Glomerular visceral epithelial cell (primary cell): Measurements from ENCODE around the gene JUP.

ENCODE experiments used
- DNase-seq: peaks from one replicate; pipeline ENCODE4 v3.0.0-alpha.2; 2016; ENCODE audit errors: extremely low spot score

The JUP gene

GRCh38 chr17:41810659-41811548 lies 24.4 kb upstream of the JUP start:
- DNase-seq = no peak

DNA sequence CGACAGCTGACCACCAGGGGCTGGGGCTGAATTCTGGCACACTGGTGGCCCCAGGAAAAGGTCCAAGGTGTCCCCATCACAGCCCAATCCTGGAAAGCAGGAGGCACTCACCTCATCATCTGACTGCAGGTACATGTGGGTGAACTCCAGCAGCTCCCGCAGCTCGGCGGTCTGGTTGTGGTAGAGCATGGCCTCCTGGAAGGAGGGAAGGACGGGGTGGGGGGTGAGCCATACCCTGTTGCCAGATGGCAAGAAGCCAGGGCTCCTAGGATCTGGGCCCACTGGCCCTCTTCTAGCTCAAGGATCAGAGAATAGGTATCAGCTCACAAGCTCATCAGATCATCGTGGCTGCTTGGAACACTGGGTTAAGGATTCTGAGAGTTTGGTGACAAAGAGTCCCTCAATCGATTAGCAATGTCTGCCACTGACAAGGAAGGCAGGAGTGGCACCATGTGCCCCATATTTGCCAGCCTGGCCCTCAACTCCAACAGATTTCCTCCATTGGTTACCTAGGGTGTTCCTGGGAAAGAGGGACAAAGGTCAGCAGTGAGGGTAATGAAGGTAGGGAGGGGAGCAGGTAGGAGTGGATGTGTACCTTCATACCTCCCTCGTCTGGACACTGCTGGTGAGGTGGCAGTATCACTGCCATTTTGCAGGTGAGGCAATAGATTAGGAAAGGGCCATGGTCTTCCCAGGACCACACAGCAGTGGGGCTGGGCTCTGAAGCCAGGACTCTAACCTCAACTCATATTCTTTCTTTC lies 20.4 kb upstream of the JUP start:
- DNase-seq = no peak

DNA sequence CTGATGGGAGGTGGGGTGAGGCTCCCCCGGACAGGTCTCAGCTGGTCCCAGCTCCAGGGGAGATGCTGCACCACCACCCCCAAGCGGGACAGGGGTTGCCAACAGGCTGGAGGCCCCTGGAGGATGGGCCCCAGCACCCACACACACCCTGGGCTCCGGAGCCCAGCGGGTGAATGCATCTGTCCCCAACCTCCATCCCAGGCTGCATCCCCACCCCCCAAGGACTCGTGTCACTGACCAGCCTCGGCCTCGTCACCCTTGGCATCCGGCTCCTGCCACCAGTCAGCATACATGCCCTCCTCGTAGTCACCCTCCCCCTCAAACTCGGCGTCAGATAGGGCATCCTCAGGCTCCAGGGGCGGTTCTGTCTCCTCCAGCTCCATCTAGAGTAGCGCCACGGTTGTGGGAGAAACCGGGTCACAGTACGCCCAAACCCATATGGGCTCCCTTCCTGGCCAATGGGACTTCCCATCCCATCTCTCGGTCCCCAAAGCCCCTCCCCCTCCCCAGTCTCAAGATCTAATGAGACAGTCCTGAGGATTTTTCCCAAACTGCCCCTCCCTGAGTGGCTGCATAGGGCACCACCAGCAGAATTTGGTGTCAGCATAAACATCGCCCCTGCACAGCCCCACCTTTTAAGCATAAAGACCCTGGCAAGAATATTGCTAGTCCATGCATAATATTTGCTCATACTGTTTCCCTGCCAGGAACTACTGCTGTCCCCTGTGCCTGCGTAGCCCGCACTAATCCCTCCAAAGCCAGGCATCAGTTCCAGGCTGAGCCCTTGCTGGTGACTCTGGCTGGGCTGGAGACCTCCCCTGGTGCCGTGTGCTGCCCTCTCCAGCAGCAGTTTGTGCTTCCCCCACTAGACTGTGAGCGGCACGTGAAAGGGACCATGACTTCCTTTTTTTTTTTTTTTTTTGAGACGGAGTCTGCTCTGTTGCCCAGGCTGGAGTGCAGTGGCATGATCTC lies 16.8 kb upstream of the JUP start:
- no peak for DNase-seq

- peak; percentile 96 for DNase-seq
These were observed 15.1 kb upstream of the JUP start for GRCh38 chr17:41801374-41802271.

DNA sequence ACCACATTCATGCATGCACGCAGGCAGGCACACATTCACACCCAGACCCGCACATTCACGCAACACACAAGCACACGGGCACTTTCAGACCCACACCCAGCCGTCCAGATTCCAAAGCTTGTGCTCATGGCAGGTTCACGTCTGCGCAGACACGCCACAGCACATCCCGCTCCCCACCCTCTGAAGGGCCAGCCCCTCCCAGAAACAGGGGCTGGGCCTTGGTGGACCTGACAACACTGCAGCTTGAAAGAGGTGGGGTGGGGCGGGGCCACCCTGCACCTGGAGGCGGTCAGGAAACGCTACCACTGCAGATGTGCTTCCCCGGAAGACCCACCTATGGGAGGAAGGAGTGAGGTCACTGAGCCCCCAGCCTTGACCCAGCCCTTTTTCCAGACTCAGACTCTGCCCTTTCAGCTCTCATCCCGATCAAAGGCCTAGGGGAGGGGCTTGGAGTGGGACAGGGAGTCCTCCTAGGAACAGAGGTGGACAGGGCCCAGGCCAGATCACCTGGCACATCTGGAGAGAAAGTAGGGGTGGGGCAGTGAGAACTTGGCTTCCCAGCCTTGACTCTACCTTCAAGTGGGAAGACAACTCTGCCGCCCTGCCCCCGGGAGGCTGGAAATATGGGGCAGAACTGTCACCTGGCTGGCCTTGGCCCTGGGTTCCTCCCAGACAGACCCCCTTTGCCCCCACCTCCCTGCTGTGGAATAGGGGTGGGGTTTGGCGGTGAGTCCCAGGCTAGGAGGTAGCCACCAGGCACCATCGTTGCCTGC lies 14.3 kb upstream of the JUP start:
- DNase-seq = peak; percentile 82

- DNase-seq = no peak
These were observed 12.9 kb upstream of the JUP start for GRCh38 chr17:41799366-41799765.

DNA sequence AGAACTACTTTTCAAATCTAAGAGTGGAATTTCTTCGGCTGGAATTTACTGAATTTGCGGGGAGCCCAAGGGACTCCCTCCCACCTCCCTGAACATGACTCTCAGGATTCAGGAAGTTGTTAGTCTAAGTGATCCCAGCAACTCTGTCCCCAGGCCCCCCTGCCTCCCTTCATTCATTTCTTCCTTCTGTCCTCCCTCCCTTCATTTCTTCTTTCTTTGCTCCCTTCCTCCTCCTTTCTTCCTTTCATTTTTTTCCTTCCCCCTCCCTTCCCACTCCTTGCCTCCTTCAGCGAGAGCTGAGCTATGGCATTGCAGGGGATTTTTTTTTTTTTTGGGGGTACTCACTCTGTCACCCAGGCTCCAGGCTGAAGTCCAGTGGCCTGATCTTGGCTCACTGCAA lies 10.9 kb upstream of the JUP start:
- no peak for DNase-seq

- DNase-seq = no peak
These were observed 9.8 kb upstream of the JUP start for GRCh38 chr17:41796121-41796895.

- DNase-seq = no peak
These were observed 8.0 kb upstream of the JUP start for GRCh38 chr17:41794540-41794975.

- no peak for DNase-seq
These were observed 7.5 kb upstream of the JUP start for GRCh38 chr17:41793784-41794539.

DNA sequence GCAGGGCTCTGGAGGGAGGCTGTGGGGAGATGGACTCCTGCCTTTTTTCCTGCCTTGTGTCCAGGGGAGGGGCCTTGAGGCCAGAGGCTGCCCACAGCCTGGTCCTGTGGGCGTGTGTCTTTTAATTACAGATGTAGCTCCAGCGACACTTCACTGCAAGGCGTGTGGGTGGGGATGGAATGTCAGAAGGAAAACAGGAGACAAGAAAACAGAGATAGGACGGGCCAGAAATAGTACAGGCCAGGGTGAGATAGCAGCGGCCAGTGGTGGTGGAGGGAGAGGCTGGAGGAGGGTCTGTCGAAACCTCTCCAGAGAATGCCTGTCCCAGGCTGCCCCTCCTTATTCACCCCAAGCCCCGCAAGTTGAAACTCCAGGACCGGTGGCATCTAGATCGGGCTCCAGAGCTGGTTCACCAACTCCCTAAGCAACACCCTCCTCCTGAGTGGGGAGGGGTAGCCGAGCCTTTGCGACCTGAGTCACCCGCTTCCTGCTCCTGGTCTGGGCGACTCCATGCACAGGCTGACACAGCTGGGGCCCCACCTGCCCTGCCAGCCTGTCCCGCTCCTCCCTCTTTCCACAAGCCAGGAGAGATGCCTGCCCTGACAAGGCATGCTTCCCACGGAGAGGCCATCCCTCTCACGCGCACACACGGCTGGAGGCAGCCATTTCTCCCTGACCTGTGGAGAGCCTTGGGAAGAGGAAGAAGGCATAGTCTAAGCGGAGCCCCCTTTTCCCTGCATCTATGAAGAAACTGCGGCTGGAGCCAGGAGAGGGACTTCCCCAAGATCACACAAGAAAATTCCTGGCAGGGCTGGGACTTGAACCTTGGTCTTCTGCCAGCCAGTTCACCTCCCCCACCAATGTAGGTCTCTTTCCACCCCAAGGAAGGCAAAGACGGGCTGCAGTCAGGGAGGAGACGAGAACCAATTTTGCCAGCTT lies 6.6 kb upstream of the JUP start:
- peak; percentile 92 for DNase-seq

DNA sequence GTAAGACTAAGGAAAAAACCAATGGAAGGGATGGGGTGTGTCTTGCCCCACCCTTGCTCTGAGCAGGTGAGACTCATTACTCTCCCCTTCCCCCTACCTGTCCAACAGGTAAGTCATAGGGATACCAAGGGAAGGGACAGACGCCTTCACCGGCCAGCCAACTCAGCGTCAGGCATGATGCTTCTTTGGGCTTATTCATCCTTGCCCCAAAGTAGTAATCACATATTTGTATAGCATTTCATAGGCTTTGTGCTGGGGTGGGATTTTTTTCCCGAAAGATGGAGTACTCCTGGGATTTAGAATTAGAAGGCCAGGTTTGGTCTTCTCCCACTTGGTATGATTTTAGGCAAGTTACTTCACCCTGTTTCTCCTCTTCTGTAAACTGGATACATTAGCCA lies 509 bp upstream of the JUP start:
- no peak for DNase-seq

DNA sequence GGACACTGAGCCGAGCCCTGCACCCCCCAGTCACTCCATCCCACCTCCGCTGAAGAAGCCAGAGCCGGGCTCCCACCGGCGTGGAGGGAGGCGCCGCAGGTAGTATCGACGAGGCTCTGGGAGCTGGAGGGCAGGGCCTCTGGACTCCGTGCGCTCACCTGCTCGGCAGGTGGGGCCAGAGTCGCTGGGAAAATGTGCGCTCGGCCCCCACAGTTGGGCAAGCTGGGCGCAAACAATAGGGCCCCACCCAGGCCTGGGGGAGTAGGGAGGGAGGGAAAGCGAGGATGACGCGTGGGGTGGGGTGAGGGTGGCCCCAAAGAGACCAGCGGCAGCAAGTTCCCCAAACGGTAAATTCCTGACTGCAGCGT lies 668 bp downstream of the JUP start:
- DNase-seq = no peak

DNA sequence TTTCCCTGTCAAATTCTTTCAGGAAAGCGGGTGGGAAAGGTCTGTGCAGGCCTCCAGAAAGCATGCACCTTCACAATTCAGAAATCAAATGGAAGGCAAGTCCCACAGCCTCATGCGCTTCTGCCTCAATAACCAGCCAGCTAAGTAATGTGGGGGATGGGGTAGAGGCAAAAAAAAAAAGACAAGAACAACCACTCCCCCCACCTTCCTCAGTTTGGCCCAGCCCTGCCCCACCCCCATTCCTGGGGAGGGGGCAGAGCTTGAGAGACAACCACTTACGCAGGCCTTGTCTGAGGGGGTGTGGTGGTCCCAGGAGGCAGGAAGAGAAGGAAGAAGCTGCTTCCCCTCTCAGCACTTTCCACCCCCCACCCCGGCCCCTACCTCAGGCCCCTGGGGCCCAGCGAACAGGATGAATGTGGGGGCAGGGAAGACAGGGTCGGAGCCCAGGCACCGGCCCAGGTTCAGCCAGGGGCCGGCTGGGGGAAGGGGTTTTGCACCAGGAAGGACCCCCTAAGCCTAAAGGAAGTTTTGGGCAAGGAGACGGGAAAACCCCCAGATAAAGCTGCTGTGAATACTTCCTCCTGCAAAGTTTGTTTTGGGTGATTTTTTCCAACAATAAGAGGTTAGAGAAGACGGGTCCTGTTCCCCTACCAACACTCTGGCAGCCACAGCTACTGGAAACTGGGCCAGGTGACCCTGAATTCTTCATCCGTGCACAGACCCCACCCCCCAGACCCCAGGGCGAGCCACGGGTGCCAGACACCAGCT lies 1.2 kb downstream of the JUP start:
- no peak for DNase-seq

- peak; percentile 80 for DNase-seq
These were observed 2.2 kb downstream of the JUP start for GRCh38 chr17:41784207-41784744.

- no peak for DNase-seq
These were observed 4.4 kb downstream of the JUP start for GRCh38 chr17:41782142-41782541.
